Upper lobe of left lung (tissue), 4 donors: ENCODE results near the gene CTAGE1.

Experiments
- CTCF ChIP-seq, 6 experiments: fragments of 450-650 bp in 4 of 6; fragments of 200-600 bp in 2 of 6; sonication (generic) in 2 of 6; IDR thresholded peaks; one replicate each; pipeline ENCODE4 v1.5.1; 2016 to 2019; ENCODE audit warnings: antibody characterized with exemption in 6 of 6
- EP300 ChIP-seq, 4 donors: sonication (generic); formaldehyde crosslinking; IDR thresholded peaks; one replicate each; pipeline ENCODE4 v1.5.1; 2017; ENCODE audit warnings: antibody characterized with exemption in 4 of 4, control low read depth in 2 of 4

GRCh38 chr18:22447792-22448191 is 30.1 kb upstream of the CTAGE1 start:
- TF ChIP-seq CTCF (IDR thresholded peaks at IDR 0.05) (no peak), EP300 (IDR thresholded peaks at IDR 0.05) (no peak)
